HepG2 (cell line): Measurements from ENCODE around the gene LCP2.

ENCODE experiments used
- NFE2L2 ChIP-seq: fragments of 150-350 bp; IDR thresholded peaks from 2 replicates; pipeline ENCODE4 v1.6.1; 2014; ENCODE audit warnings: low read length
- POLR2A ChIP-seq, 2 experiments: IDR thresholded peaks; 2 replicates each; pipeline ENCODE4 v1.6.1; 2011; ENCODE audit warnings: low read depth in 2 of 2, low read length in 2 of 2, mild to moderate bottlenecking in 1 of 2, moderate library complexity in 1 of 2; ENCODE audit not compliant: insufficient read depth in 1 of 2
- POLR2AphosphoS5 ChIP-seq: IDR thresholded peaks from 2 replicates; pipeline ENCODE4 v1.6.1; 2012; ENCODE audit warnings: low read depth, low read length
- SMYD3 ChIP-seq: sonication (generic); formaldehyde crosslinking; IDR thresholded peaks from 2 replicates; pipeline ENCODE4 v1.8.1; 2023; ENCODE audit warnings: mild to moderate bottlenecking, missing genetic modification reagents
- SRSF1 ChIP-seq: fragments of 200-400 bp; formaldehyde crosslinking; optimal IDR thresholded peaks from 2 replicates; pipeline ENCODE3; 2017; ENCODE audit warnings: mild to moderate bottlenecking, low read depth, low read length, moderate library complexity
- TEAD2 ChIP-seq: sonication (generic); formaldehyde crosslinking; IDR thresholded peaks from 2 replicates; pipeline ENCODE4 v1.9.0; 2021; ENCODE audit warnings: missing genetic modification reagents
- TOE1 ChIP-seq: sonication (generic); formaldehyde crosslinking; IDR thresholded peaks from 2 replicates; pipeline ENCODE4 v1.4.0; 2020; ENCODE audit warnings: mild to moderate bottlenecking, missing genetic modification reagents
- ZNF558 ChIP-seq: sonication (generic); formaldehyde crosslinking; IDR thresholded peaks from 2 replicates; pipeline ENCODE4 v1.9.0; 2022; ENCODE audit warnings: mild to moderate bottlenecking, missing genetic modification reagents, borderline replicate concordance
- ZNF589 ChIP-seq: sonication (generic); formaldehyde crosslinking; conservative IDR thresholded peaks from 2 replicates; pipeline ENCODE4 v1.8.0; 2022; ENCODE audit warnings: mild to moderate bottlenecking, moderate library complexity, missing genetic modification reagents
- ZNF629 ChIP-seq: sonication (generic); formaldehyde crosslinking; conservative IDR thresholded peaks from 2 replicates; pipeline ENCODE4 v1.5.0; 2020; ENCODE audit warnings: missing genetic modification reagents
- TF ChIP-seq, protein P1 (sequence below): sonication (generic); formaldehyde crosslinking; IDR thresholded peaks from 2 replicates; pipeline ENCODE4 v1.8.1; 2023; ENCODE audit warnings: missing genetic modification reagents, inconsistent platforms, borderline replicate concordance
- TF ChIP-seq, protein P2 (sequence below): IDR thresholded peaks from 2 replicates; pipeline ENCODE4 v1.6.1; 2016; ENCODE audit warnings: mild to moderate bottlenecking, missing biosample characterization, missing genetic modification reagents
- TF ChIP-seq, protein P3 (sequence below): sonication (generic); formaldehyde crosslinking; IDR thresholded peaks from 2 replicates; pipeline ENCODE4 v1.9.0; 2021; ENCODE audit warnings: missing genetic modification reagents, borderline replicate concordance
- TF ChIP-seq, protein P4 (sequence below): sonication (generic); formaldehyde crosslinking; IDR thresholded peaks from 2 replicates; pipeline ENCODE4 v1.5.0; 2020; ENCODE audit warnings: mild to moderate bottlenecking, missing genetic modification reagents, moderate library complexity

DNA sequence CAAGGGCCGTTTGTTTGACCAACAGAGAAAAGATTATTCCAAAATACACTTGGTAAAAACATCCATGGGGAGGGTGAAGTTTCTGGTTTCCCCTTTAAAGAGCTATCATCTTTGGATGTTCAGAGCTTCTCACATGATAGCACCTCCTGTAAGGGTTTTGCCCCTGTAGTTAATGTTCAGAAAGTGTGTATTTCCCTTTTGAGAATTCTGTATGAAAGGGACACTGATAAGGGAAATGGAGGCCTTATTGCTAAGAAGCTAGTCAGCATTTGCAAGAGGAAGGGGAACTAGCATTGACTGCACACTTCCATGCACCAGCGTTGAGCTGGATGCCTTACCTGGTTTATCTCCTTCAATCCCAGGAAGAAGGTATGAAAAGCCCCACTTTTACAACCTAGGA is 96.3 kb downstream of the LCP2 start:
- TF ChIP-seq, protein P1, sequence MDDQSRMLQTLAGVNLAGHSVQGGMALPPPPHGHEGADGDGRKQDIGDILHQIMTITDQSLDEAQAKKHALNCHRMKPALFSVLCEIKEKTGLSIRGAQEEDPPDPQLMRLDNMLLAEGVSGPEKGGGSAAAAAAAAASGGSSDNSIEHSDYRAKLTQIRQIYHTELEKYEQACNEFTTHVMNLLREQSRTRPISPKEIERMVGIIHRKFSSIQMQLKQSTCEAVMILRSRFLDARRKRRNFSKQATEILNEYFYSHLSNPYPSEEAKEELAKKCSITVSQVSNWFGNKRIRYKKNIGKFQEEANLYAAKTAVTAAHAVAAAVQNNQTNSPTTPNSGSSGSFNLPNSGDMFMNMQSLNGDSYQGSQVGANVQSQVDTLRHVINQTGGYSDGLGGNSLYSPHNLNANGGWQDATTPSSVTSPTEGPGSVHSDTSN (CRISPR knock-in tag) = no peak
- TF ChIP-seq POLR2A (IDR thresholded peaks at IDR 0.05; ENCODE audit: insufficient read depth in 1 of 2, low read depth in 2 of 2, low read length in 2 of 2) (no peak), TOE1 (no peak), SRSF1 (no peak), TEAD2 (CRISPR knock-in tag) (no peak), NFE2L2 (no peak), SMYD3 (CRISPR knock-in tag) (no peak), ZNF629 (no peak), ZNF558 (CRISPR knock-in tag) (no peak), POLR2AphosphoS5 (no peak), ZNF589 (no peak)
- TF ChIP-seq, protein P2, sequence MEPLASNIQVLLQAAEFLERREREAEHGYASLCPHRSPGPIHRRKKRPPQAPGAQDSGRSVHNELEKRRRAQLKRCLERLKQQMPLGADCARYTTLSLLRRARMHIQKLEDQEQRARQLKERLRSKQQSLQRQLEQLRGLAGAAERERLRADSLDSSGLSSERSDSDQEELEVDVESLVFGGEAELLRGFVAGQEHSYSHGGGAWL (CRISPR knock-in tag) = no peak
- TF ChIP-seq, protein P3, sequence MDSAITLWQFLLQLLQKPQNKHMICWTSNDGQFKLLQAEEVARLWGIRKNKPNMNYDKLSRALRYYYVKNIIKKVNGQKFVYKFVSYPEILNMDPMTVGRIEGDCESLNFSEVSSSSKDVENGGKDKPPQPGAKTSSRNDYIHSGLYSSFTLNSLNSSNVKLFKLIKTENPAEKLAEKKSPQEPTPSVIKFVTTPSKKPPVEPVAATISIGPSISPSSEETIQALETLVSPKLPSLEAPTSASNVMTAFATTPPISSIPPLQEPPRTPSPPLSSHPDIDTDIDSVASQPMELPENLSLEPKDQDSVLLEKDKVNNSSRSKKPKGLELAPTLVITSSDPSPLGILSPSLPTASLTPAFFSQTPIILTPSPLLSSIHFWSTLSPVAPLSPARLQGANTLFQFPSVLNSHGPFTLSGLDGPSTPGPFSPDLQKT (CRISPR knock-in tag) = no peak
- TF ChIP-seq, protein P4, sequence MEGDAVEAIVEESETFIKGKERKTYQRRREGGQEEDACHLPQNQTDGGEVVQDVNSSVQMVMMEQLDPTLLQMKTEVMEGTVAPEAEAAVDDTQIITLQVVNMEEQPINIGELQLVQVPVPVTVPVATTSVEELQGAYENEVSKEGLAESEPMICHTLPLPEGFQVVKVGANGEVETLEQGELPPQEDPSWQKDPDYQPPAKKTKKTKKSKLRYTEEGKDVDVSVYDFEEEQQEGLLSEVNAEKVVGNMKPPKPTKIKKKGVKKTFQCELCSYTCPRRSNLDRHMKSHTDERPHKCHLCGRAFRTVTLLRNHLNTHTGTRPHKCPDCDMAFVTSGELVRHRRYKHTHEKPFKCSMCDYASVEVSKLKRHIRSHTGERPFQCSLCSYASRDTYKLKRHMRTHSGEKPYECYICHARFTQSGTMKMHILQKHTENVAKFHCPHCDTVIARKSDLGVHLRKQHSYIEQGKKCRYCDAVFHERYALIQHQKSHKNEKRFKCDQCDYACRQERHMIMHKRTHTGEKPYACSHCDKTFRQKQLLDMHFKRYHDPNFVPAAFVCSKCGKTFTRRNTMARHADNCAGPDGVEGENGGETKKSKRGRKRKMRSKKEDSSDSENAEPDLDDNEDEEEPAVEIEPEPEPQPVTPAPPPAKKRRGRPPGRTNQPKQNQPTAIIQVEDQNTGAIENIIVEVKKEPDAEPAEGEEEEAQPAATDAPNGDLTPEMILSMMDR (CRISPR knock-in tag) = no peak
